Panc1 (cell line): Measurements from ENCODE around the gene DUS1L. TPM values are rescaled to one million over a fixed set of nuclear protein-coding genes. Genes with fewer than 3 reads are reported as not detected.

Experiments used
- ATAC-seq: fragments of 200-7000 bp; cut with Tn5 transposase; 2 replicates; pipeline ENCODE4 v1.9.1; 2020; ENCODE audit warnings: mild to moderate bottlenecking, moderate library complexity
- BruUV-seq: library from RNA; stranded (reverse); fragments of 400-500 nt; replicated peaks from 2 replicates; lab custom pipeline; 2021; lab: Mats Ljungman, UMichigan
- CTCF ChIA-PET: fragments of 300-600 bp; sonication (Branson Sonifier 250); formaldehyde crosslinking; loops from one replicate; lab custom pipeline; 2022; ENCODE audit warnings: antibody characterized with exemption; lab: Charles Lee
- POLR2A ChIA-PET: fragments of 300-600 bp; sonication (Branson Sonifier 250); formaldehyde crosslinking; loops from one replicate; lab custom pipeline; 2022; ENCODE audit warnings: antibody characterized with exemption; lab: Charles Lee
- DNase-seq: peaks from one replicate; pipeline ENCODE4 v3.0.0-alpha.2; 2010; ENCODE audit warnings: low read depth, low spot score
- H3K27ac ChIP-seq: 2 replicates; pipeline ENCODE4 v1.5.1; 2011; ENCODE audit warnings: mild to moderate bottlenecking, low read length, inconsistent platforms
- H3K27me3 ChIP-seq: fragments of 200-500 bp; sonication (Bioruptor generic); 2 replicates; pipeline ENCODE4 v1.6.0; 2014; ENCODE audit warnings: low read length, inconsistent platforms; ENCODE audit not compliant: control insufficient read depth, insufficient read depth
- H3K36me3 ChIP-seq: fragments of 200-500 bp; sonication (Bioruptor generic); 2 replicates; pipeline ENCODE4 v1.5.1; 2014; ENCODE audit warnings: inconsistent platforms, mild to moderate bottlenecking, low read length, moderate library complexity; ENCODE audit not compliant: control insufficient read depth, insufficient read depth
- H3K4me1 ChIP-seq: 2 replicates; pipeline ENCODE4 v1.5.1; 2011; ENCODE audit warnings: inconsistent platforms, mild to moderate bottlenecking, low read length, moderate library complexity; ENCODE audit not compliant: control insufficient read depth, insufficient read depth
- H3K4me3 ChIP-seq, 2 experiments: 2 replicates each; pipeline ENCODE4 v1.5.1; 2011 to 2012; ENCODE audit warnings: low read depth in 2 of 2, low read length in 2 of 2, mild to moderate bottlenecking in 2 of 2, inconsistent platforms in 1 of 2, moderate library complexity in 1 of 2
- H3K9me3 ChIP-seq: fragments of 200-500 bp; sonication (Bioruptor generic); 2 replicates; pipeline ENCODE4 v1.5.1; 2014; ENCODE audit warnings: low read depth, mild to moderate bottlenecking, inconsistent platforms, low read length, moderate library complexity; ENCODE audit not compliant: control insufficient read depth, insufficient read depth
- CTCF ChIP-seq: fragments of 450-650 bp; IDR thresholded peaks from 2 replicates; pipeline ENCODE4 v1.5.1; 2017; ENCODE audit warnings: mild to moderate bottlenecking
- POLR2AphosphoS5 ChIP-seq: IDR thresholded peaks from 2 replicates; pipeline ENCODE4 v1.6.1; 2012; ENCODE audit warnings: mild to moderate bottlenecking, low read depth, low read length, moderate library complexity
- SIN3A ChIP-seq: IDR thresholded peaks from 2 replicates; pipeline ENCODE4 v1.6.1; 2012; ENCODE audit warnings: low read depth, mild to moderate bottlenecking, low read length, moderate library complexity, borderline replicate concordance; ENCODE audit not compliant: insufficient read depth
- TCF7L2 ChIP-seq: IDR thresholded peaks from 2 replicates; pipeline ENCODE4 v1.6.1; 2011; ENCODE audit warnings: mild to moderate bottlenecking, low read depth, low read length, inconsistent platforms
- in situ Hi-C: cut with HindIII; loops from 2 replicates; pipeline ENCODE4 v1.10.0; 2016; ENCODE audit warnings: low sequenced_read_pairs, low pct_unique_long_range_greater_than_20kb
- intact Hi-C: fragments of 100-400 bp; cut with micrococcal nuclease; formaldehyde crosslinking; loops from one replicate; pipeline ENCODE4 v1.10.0; 2022; ENCODE audit not compliant: unreplicated experiment
- total RNA-seq: library from RNA; stranded (reverse); gene quantifications from one replicate; pipeline ENCODE4 v1.2.1, GENCODE V29; 2021; ENCODE audit not compliant: unreplicated experiment
- TF ChIP-seq, protein P1 (sequence below), 2 experiments: IDR thresholded peaks; 2 replicates each; pipeline ENCODE4 v1.6.1; 2011 to 2012; ENCODE audit warnings: low read depth in 2 of 2, control low read depth in 1 of 2, low read length in 1 of 2, mild to moderate bottlenecking in 1 of 2, moderate library complexity in 1 of 2; ENCODE audit not compliant: insufficient read depth in 1 of 2

Gene DUS1L
- total RNA-seq, 1 experiment from 2014 or later: 115 TPM

DNA sequence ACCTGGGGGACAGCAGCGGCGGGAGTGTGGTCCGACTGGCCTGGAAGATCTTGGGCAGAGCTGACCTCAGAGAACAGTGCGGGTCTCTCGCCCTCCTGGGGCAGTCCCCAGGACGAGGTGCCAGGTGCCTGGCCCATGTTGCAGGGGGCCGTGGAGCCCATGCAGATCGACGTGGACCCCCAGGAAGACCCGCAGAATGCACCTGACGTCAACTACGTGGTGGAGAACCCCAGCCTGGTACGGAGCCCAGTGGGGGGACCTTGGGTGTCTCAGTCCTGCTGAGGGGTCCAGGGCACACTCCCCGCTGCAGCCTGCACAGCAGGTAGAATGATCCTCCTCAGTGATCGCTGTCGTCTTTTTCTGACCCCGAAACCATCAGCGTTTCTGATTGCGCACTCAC is 12.5 kb downstream of the DUS1L start:
- BruUV-seq: no TSS peak
- no peaks in the 10 kb centered on the region for H3K27me3 ChIP-seq
- no peak for ATAC-seq
- H3K27ac ChIP-seq: peak overlapping the region; percentile 82
- ChIA-PET CTCF (no interaction called here), POLR2A (no interaction called here)
- intact Hi-C loops (no loop called here), in situ Hi-C loops (loop anchor here (10.0 kb wide), 1 partner anchor 82 kb away; no protein-coding TSS in a partner anchor)
- H3K4me3 ChIP-seq: peak overlapping the region; percentile 85 to 99
- no peak for DNase-seq
- no peaks in the 10 kb centered on the region for H3K9me3 ChIP-seq
- peaks cover 32% of the 10 kb centered on the region for H3K4me1 ChIP-seq
- TF ChIP-seq SIN3A (no peak), POLR2AphosphoS5 (no peak), TCF7L2 (no peak), CTCF (no peak)
- TF ChIP-seq, protein P1, sequence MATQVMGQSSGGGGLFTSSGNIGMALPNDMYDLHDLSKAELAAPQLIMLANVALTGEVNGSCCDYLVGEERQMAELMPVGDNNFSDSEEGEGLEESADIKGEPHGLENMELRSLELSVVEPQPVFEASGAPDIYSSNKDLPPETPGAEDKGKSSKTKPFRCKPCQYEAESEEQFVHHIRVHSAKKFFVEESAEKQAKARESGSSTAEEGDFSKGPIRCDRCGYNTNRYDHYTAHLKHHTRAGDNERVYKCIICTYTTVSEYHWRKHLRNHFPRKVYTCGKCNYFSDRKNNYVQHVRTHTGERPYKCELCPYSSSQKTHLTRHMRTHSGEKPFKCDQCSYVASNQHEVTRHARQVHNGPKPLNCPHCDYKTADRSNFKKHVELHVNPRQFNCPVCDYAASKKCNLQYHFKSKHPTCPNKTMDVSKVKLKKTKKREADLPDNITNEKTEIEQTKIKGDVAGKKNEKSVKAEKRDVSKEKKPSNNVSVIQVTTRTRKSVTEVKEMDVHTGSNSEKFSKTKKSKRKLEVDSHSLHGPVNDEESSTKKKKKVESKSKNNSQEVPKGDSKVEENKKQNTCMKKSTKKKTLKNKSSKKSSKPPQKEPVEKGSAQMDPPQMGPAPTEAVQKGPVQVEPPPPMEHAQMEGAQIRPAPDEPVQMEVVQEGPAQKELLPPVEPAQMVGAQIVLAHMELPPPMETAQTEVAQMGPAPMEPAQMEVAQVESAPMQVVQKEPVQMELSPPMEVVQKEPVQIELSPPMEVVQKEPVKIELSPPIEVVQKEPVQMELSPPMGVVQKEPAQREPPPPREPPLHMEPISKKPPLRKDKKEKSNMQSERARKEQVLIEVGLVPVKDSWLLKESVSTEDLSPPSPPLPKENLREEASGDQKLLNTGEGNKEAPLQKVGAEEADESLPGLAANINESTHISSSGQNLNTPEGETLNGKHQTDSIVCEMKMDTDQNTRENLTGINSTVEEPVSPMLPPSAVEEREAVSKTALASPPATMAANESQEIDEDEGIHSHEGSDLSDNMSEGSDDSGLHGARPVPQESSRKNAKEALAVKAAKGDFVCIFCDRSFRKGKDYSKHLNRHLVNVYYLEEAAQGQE (IDR thresholded peaks at IDR 0.05; ENCODE audit: insufficient read depth in 1 of 2, low read depth in 2 of 2, low read length in 1 of 2): no peak
- H3K36me3 ChIP-seq: peaks cover 9% of the 10 kb centered on the region

DNA sequence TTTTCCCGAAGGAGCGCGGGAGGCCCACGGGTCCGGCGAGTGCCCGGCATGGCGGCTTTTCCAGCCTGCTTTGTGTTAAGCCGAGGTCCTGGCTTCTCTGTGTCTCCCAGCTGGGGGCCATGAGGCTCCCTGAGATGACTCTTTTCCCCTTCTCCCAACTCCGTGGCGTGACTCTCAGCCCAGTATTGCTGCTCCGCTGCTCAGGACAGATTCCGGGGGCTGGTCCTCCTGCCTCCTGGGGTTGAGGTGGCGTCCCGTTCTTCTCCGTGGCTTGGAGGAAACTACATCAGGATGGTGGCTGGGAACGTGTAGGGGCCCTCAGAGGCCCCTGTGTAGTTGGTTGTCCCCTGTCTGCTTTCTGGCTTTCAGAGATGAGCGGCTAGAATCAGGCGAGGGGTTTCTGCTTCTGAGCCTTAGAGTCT is 13.0 kb downstream of the DUS1L start:
- no peak for DNase-seq
- ATAC-seq: no peak
- BruUV-seq: no TSS peak
- POLR2A ChIA-PET: interaction anchor here (0.6 kb wide), 1 partner anchor 21 kb away, joined by 4 read pairs; no protein-coding TSS in a partner anchor
- in situ Hi-C loops (loop anchor here (10.0 kb wide), 1 partner anchor 82 kb away; no protein-coding TSS in a partner anchor), intact Hi-C loops (no loop called here)
- H3K9me3 ChIP-seq: no peaks in the 10 kb centered on the region
- peak overlapping the region; percentile 82 for H3K27ac ChIP-seq
- CTCF ChIA-PET: no interaction called here
- peaks cover 27% of the 10 kb centered on the region for H3K4me1 ChIP-seq
- no peak for TF ChIP-seq SIN3A
- TF ChIP-seq CTCF: no peak
- no peak for TF ChIP-seq POLR2AphosphoS5
- no peak for TF ChIP-seq TCF7L2
- TF ChIP-seq, protein P1 (IDR thresholded peaks at IDR 0.05; ENCODE audit: insufficient read depth in 1 of 2, low read depth in 2 of 2, low read length in 1 of 2): no peak
- no peaks in the 10 kb centered on the region for H3K27me3 ChIP-seq
- peaks cover 9% of the 10 kb centered on the region for H3K36me3 ChIP-seq
- H3K4me3 ChIP-seq: peak overlapping the region; percentile 85 to 99
